Measurements from ENCODE around the gene INPP4B.
"Not testable (repeated sequence)": the region's sequence is repeated elsewhere in the genome, so short reads cannot be mapped to it uniquely, and the experiment has no call there.

INPP4B gene

GRCh38 chr4:142648378-142648777 lies 197.7 kb downstream of the INPP4B start:
- no peaks in the 10 kb centered on the region for H3K9me2 ChIP-seq (ENCODE audit: low read depth, low read length)
- H3F3A ChIP-seq (ENCODE audit: insufficient read depth, low read length), result no peaks in the 10 kb centered on the region
- H3K9ac ChIP-seq (ENCODE audit: low read length), result no peak overlapping the region
- H4K20me1 ChIP-seq (ENCODE audit: insufficient read depth, low read length), result no peaks in the 10 kb centered on the region
- H3K27ac ChIP-seq (ENCODE audit: low read depth, low read length, poor library complexity, severe bottlenecking), result no peak overlapping the region
- no peaks in the 10 kb centered on the region for H3K79me2 ChIP-seq (ENCODE audit: insufficient read depth, low read length)
- no peaks in the 10 kb centered on the region for H3K9me3 ChIP-seq (ENCODE audit: low read length)
- no peaks in the 10 kb centered on the region for H3K4me1 ChIP-seq (ENCODE audit: insufficient read depth, low read length, severe bottlenecking)
- TF ChIP-seq EZH2 (IDR thresholded peaks at IDR 0.05; ENCODE audit: borderline replicate concordance, low read length), result no peak
- TF ChIP-seq CTCF (IDR thresholded peaks at IDR 0.05; ENCODE audit: low read length), result no peak
- H3K4me2 ChIP-seq (ENCODE audit: low read length), result no peak overlapping the region
- H3K36me3 ChIP-seq (ENCODE audit: insufficient read depth, low read length), result no peaks in the 10 kb centered on the region
- no peak overlapping the region for H3K4me3 ChIP-seq (ENCODE audit: low read depth, low read length, poor library complexity, severe bottlenecking)
- H2AFZ ChIP-seq (ENCODE audit: low read length), result no peak overlapping the region
- H3K27me3 ChIP-seq (ENCODE audit: insufficient read depth, low read length), result no peaks in the 10 kb centered on the region

DNA sequence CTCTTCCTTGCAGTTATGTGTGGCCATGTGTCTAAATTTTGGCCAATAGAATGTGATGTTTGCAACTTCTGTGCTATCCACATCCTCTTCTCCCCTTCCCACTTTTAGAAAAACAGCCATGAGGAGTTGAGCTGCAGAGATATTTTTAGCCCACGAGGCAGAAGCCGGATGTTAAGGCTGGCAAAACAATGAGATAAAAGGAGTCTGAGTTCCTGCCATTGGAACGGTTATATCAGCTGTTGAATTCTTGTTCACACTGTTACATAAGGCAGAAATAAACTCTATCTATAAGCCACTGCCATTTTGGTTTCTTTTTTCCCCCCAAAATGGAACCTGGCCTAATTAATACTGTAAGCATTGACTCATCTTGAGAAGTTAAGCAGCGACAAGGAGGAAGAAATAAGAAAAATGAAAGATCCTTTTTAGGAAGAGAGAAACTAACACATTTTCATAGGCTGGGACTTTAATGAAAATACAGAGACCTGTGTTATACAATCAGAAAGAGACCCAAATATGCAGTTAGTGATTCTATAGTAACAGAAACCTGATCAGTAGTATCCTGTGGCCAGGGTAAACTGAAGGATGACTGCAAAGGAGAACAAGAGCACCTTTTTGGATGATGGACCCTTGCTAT lies 200.5 kb downstream of the INPP4B start:
- no peaks in the 10 kb centered on the region for H3K27me3 ChIP-seq (ENCODE audit: insufficient read depth, low read length)
- no peaks in the 10 kb centered on the region for H3F3A ChIP-seq (ENCODE audit: insufficient read depth, low read length)
- H3K9me2 ChIP-seq (ENCODE audit: low read depth, low read length), result no peaks in the 10 kb centered on the region
- H3K4me1 ChIP-seq (ENCODE audit: insufficient read depth, low read length, severe bottlenecking), result no peaks in the 10 kb centered on the region
- no peaks in the 10 kb centered on the region for H4K20me1 ChIP-seq (ENCODE audit: insufficient read depth, low read length)
- H3K9me3 ChIP-seq (ENCODE audit: low read length), result no peaks in the 10 kb centered on the region
- no peak overlapping the region for H2AFZ ChIP-seq (ENCODE audit: low read length)
- H3K4me3 ChIP-seq (ENCODE audit: low read depth, low read length, poor library complexity, severe bottlenecking), result no peak overlapping the region
- H3K79me2 ChIP-seq (ENCODE audit: insufficient read depth, low read length), result no peaks in the 10 kb centered on the region
- H3K27ac ChIP-seq (ENCODE audit: low read depth, low read length, poor library complexity, severe bottlenecking), result no peak overlapping the region
- TF ChIP-seq CTCF (IDR thresholded peaks at IDR 0.05; ENCODE audit: low read length) (no peak), EZH2 (IDR thresholded peaks at IDR 0.05; ENCODE audit: borderline replicate concordance, low read length) (no peak)
- no peak overlapping the region for H3K4me2 ChIP-seq (ENCODE audit: low read length)
- no peaks in the 10 kb centered on the region for H3K36me3 ChIP-seq (ENCODE audit: insufficient read depth, low read length)
- no peak overlapping the region for H3K9ac ChIP-seq (ENCODE audit: low read length)

GRCh38 chr4:142644628-142645027 lies 201.5 kb downstream of the INPP4B start:
- not testable (repeated sequence) for H3K4me3 ChIP-seq (ENCODE audit: low read depth, low read length, poor library complexity, severe bottlenecking); H3K27me3 ChIP-seq (ENCODE audit: insufficient read depth, low read length); H2AFZ ChIP-seq (ENCODE audit: low read length); H3K27ac ChIP-seq (ENCODE audit: low read depth, low read length, poor library complexity, severe bottlenecking); H3K4me1 ChIP-seq (ENCODE audit: insufficient read depth, low read length, severe bottlenecking); H3K36me3 ChIP-seq (ENCODE audit: insufficient read depth, low read length); H3F3A ChIP-seq (ENCODE audit: insufficient read depth, low read length); H3K4me2 ChIP-seq (ENCODE audit: low read length); H4K20me1 ChIP-seq (ENCODE audit: insufficient read depth, low read length); H3K79me2 ChIP-seq (ENCODE audit: insufficient read depth, low read length); H3K9me2 ChIP-seq (ENCODE audit: low read depth, low read length); H3K9me3 ChIP-seq (ENCODE audit: low read length); H3K9ac ChIP-seq (ENCODE audit: low read length)

DNA sequence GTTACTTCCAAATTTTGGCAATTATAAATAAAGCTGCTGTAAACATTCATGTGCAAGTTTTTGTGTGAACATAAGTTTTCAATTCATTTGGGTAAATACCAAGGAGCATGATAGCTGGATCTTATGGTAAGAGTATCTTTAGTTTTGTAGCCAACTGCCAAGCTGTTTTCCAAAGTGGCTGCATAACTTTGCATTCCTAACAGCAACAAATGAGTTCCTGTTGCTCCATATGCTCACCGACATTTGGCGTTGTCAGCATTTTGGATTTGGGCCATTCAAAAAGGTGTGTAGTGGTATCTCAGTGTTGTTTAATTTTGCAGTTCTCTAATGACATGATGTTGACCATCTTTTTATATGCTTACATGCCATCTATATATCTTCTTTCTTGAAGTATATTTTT lies 208.5 kb downstream of the INPP4B start:
- Histone ChIP-seq H3F3A (ENCODE audit: insufficient read depth, low read length) (no peaks in the 10 kb centered on the region), H3K4me3 (ENCODE audit: low read depth, low read length, poor library complexity, severe bottlenecking) (no peak overlapping the region), H3K4me1 (ENCODE audit: insufficient read depth, low read length, severe bottlenecking) (no peaks in the 10 kb centered on the region), H3K9me2 (ENCODE audit: low read depth, low read length) (no peaks in the 10 kb centered on the region), H3K9me3 (ENCODE audit: low read length) (no peaks in the 10 kb centered on the region), H3K27me3 (ENCODE audit: insufficient read depth, low read length) (no peaks in the 10 kb centered on the region), H3K9ac (ENCODE audit: low read length) (no peak overlapping the region), H3K4me2 (ENCODE audit: low read length) (no peak overlapping the region), H2AFZ (ENCODE audit: low read length) (no peak overlapping the region), H3K79me2 (ENCODE audit: insufficient read depth, low read length) (no peaks in the 10 kb centered on the region), H3K36me3 (ENCODE audit: insufficient read depth, low read length) (no peaks in the 10 kb centered on the region), H4K20me1 (ENCODE audit: insufficient read depth, low read length) (no peaks in the 10 kb centered on the region), H3K27ac (ENCODE audit: low read depth, low read length, poor library complexity, severe bottlenecking) (no peak overlapping the region)
- no peak for TF ChIP-seq CTCF (IDR thresholded peaks at IDR 0.05; ENCODE audit: low read length)
- no peak for TF ChIP-seq EZH2 (IDR thresholded peaks at IDR 0.05; ENCODE audit: borderline replicate concordance, low read length)
